ENCODE measurements around the gene SELENON. TPM values are rescaled to one million over a fixed set of nuclear protein-coding genes. Genes with fewer than 3 reads are reported as not detected.
A peak's percentile ranks its signal among the peaks of the same experiment; 100 is the strongest.

Gene SELENON
- total RNA-seq, 3 donors from 2014 or later, result 29.6 to 45.1 (median 35.9) TPM

DNA sequence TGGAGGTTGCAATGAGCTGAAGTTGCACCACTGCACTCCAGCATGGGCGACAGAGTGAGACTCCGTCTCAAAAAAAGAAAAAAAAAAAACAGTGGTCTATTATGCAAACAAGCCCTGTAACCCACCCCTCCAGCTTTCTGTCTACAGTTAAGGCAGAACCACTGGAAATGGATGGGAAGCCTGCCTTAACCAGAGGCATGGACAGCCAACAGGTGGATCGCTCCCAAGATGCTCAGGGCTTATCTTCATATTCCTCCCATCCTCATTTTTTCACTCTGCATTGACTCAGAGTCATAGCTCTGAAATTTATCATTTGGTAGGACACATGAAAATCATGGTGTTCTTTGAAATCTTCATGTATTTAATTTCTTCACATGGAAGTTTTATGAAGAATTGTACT is 28.5 kb downstream of the SELENON start:
- intact Hi-C loops (cut with DNase I, micrococcal nuclease), result no loop called here
- TF ChIP-seq, protein P1, sequence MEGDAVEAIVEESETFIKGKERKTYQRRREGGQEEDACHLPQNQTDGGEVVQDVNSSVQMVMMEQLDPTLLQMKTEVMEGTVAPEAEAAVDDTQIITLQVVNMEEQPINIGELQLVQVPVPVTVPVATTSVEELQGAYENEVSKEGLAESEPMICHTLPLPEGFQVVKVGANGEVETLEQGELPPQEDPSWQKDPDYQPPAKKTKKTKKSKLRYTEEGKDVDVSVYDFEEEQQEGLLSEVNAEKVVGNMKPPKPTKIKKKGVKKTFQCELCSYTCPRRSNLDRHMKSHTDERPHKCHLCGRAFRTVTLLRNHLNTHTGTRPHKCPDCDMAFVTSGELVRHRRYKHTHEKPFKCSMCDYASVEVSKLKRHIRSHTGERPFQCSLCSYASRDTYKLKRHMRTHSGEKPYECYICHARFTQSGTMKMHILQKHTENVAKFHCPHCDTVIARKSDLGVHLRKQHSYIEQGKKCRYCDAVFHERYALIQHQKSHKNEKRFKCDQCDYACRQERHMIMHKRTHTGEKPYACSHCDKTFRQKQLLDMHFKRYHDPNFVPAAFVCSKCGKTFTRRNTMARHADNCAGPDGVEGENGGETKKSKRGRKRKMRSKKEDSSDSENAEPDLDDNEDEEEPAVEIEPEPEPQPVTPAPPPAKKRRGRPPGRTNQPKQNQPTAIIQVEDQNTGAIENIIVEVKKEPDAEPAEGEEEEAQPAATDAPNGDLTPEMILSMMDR (IDR thresholded peaks at IDR 0.05), result no peak
- H3K9me3 ChIP-seq, result no peaks in the 10 kb centered on the region
- no peak for ATAC-seq
- H3K4me1 ChIP-seq (ENCODE audit: low read depth), result no peaks in the 10 kb centered on the region
- DNase-seq, result no peak
- H3K36me3 ChIP-seq (ENCODE audit: low read depth), result peaks cover 26% of the 10 kb centered on the region
- no peak overlapping the region for H3K4me3 ChIP-seq

DNA sequence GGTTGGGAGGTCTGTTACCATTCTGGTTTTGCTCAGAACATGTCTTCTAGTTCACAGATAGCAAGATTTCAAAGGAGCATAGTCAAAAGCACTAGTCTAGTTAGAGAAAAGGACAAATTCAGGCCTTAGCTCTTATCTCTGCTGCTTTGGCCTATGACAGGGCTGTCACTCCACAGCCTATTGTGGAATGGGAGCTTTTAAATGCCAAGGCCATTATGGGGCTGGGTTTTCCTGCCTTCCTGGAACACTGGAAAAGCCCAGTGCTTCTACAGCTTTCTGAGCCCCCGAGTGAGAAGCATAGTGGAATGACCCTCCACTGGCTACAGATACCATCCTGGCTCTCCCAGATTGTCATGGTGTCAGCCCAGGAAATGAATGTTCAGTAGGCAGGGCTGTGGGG is 29.1 kb downstream of the SELENON start:
- intact Hi-C loops (cut with DNase I, micrococcal nuclease), result no loop called here
- Histone ChIP-seq H3K9me3 (no peaks in the 10 kb centered on the region), H3K4me1 (ENCODE audit: low read depth) (no peaks in the 10 kb centered on the region), H3K36me3 (ENCODE audit: low read depth) (peaks cover 26% of the 10 kb centered on the region), H3K4me3 (no peak overlapping the region)
- TF ChIP-seq, protein P1 (IDR thresholded peaks at IDR 0.05), result no peak
- DNase-seq (no peak), ATAC-seq (no peak)

DNA sequence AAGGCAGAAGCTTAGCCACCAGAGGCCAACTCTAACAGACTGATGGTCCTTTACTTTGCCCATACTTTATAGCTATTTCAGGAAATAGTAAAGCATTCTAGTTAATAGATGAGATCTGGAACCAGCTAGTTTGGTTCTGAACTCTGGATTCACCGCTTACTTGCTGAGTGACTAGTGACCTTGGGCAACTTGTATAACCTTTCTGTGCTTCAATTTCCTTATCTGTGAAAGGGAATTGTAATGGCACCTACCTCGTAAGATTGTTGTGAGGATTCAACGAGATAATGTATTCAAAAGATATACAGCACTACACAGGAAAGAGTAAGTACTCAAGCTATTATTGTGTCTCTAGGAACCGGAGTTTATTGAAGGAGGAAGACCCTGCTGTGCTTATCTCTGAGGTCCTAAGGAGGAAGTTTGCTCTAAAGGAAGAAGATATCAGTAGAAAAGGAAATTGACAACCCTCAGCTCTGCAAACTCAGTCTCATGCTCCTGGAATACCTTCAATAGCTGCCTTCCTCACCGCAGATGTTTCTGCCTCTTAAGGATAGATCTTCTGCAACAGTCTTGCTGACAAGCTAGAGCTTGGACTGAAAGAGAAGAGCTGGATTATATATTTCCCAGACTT is 31.7 kb downstream of the SELENON start:
- Histone ChIP-seq H3K36me3 (ENCODE audit: low read depth) (peaks cover 26% of the 10 kb centered on the region), H3K9me3 (no peaks in the 10 kb centered on the region), H3K4me1 (ENCODE audit: low read depth) (no peaks in the 10 kb centered on the region), H3K4me3 (no peak overlapping the region)
- ATAC-seq (peak; percentile 47), DNase-seq (no peak)
- intact Hi-C loops (cut with DNase I, micrococcal nuclease), result no loop called here
- TF ChIP-seq, protein P1 (IDR thresholded peaks at IDR 0.05), result no peak

DNA sequence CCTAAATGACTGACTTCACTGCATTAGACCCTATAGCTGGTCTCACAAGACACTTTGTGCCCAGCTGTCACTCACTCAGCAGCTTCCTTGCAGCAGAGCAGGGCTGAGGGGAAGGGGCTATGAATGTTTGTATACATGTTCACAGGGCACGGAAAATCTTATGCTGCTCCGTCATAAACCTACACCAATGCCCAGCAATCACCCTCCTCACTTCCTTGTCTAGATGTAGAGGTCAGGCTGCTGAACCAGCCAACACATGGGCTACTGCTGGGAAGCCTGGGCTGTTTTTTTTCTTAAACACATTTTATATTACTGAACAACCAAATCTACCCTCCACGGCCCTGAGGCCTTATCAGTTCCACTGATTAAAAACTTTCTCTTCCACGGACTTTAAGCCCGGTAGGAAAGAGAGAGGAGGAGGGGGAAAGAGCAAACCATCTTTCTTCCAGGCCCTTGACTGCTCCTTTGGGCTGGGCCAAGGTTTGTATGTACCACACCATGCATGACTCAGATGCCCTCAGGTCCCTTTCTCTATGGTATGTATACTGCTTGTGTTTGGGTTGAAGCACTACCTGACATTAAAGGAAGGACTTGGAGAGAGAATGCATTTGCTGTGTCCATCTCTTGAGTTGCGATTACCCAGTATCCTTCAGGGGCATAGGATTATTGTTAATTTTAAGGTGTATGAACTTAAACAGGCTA is 32.5 kb downstream of the SELENON start:
- no peak for DNase-seq
- TF ChIP-seq, protein P1 (IDR thresholded peaks at IDR 0.05), result no peak
- Histone ChIP-seq H3K9me3 (no peaks in the 10 kb centered on the region), H3K36me3 (ENCODE audit: low read depth) (peaks cover 22% of the 10 kb centered on the region), H3K4me1 (ENCODE audit: low read depth) (no peaks in the 10 kb centered on the region), H3K4me3 (no peak overlapping the region)
- intact Hi-C loops (cut with DNase I, micrococcal nuclease), result no loop called here
- ATAC-seq, result peak; percentile 66

DNA sequence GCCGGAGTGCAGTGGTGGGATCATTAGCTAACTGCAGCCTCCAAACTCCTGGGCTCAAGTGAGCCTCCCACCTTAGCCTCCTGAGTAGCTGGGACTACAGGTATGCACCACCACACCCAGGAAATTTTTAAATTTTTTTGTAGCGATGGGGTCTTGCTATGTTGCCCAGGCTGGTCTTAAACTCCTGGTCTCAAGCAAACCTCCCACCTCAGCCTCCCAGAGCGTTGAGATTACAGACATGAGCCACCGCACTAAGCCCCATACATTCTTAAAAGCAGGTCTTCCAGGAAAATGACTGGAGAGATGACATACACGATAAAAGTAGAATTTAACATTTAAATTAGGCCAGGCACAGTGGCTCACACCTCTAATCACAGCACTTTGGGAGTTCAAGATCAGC is 33.2 kb downstream of the SELENON start:
- Histone ChIP-seq H3K9me3 (no peaks in the 10 kb centered on the region), H3K36me3 (ENCODE audit: low read depth) (peaks cover 22% of the 10 kb centered on the region), H3K4me3 (no peak overlapping the region), H3K4me1 (ENCODE audit: low read depth) (no peaks in the 10 kb centered on the region)
- intact Hi-C loops (cut with DNase I, micrococcal nuclease), result no loop called here
- TF ChIP-seq, protein P1 (IDR thresholded peaks at IDR 0.05), result no peak
- ATAC-seq, result no peak
- DNase-seq, result no peak

Measured in mucosa of descending colon (tissue), 3 donors.